ENCODE measurements around the gene MALT1.
"Not testable (repeated sequence)": the region's sequence is repeated elsewhere in the genome, so short reads cannot be mapped to it uniquely, and the experiment has no call there.

MALT1 gene, protein sequence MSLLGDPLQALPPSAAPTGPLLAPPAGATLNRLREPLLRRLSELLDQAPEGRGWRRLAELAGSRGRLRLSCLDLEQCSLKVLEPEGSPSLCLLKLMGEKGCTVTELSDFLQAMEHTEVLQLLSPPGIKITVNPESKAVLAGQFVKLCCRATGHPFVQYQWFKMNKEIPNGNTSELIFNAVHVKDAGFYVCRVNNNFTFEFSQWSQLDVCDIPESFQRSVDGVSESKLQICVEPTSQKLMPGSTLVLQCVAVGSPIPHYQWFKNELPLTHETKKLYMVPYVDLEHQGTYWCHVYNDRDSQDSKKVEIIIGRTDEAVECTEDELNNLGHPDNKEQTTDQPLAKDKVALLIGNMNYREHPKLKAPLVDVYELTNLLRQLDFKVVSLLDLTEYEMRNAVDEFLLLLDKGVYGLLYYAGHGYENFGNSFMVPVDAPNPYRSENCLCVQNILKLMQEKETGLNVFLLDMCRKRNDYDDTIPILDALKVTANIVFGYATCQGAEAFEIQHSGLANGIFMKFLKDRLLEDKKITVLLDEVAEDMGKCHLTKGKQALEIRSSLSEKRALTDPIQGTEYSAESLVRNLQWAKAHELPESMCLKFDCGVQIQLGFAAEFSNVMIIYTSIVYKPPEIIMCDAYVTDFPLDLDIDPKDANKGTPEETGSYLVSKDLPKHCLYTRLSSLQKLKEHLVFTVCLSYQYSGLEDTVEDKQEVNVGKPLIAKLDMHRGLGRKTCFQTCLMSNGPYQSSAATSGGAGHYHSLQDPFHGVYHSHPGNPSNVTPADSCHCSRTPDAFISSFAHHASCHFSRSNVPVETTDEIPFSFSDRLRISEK

DNA sequence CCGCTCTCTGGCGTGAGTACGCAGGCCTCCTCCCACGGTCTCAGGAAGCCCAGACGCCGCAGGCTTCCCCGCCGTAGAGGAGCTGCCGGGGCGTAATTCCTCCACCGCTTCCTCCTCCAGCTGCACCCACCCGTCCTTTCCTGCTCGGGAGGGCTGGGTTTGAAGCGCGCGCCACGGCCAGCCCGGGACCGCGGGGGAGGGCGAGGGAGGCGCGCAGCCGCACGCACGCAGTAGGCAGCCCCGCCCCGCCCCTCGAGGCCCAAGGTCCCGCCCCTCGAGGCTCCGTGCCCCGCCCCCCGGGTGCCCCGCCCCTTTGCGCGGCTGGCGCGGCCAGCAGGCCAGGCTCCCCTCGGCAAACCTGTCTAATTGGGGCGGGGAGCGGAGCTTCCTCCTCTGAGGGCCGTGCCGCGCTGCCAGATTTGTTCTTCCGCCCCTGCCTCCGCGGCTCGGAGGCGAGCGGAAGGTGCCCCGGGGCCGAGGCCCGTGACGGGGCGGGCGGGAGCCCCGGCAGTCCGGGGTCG, at the start of gene MALT1:
TSS of gene MALT1 (plus strand) at position 355 of the 521 bp plus-strand sequence. CDS start 179 bp downstream, outside the sequence.
- DNase-seq = peak; percentile 96

DNA sequence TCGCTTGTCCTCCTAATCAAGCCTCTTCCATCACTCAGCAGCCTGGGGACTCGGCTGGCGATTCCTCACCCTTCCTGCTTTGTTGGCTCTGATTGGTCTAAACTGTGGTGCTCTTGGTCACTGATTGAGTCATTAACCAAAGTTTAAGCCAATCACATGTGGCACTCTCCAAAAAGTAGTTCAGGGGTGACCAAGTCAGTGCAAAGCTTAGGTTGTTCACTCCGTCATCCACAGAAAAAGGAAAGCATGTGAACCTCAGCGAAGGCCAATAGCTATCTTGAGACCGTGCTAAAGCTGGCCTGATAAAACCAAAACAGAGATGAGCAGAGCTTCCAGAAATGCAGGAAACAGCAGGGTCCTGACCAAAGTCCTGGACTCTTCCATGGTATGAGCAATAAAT, 47.3 kb upstream of the MALT1 start:
- DNase-seq = no peak

DNA sequence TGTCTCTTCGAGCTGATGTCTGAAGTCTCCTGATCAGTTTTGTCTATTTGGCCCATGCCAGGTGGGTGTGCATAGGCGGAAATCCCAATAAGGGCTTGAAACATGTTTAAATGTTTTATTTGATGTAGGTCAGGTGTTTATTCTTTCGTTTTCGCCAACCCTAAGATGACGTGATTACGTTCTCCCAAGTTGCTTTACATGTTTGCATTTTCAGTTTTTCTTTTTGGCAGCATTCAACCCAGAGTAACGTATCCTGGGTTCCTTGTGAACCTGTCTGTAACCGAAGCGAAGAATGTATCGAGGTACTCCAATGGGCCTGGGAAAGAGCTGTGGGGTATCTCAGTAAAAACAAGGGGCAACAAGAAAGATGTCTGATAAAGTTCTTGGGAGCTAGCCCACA, 45.4 kb upstream of the MALT1 start:
- no peak for DNase-seq

DNA sequence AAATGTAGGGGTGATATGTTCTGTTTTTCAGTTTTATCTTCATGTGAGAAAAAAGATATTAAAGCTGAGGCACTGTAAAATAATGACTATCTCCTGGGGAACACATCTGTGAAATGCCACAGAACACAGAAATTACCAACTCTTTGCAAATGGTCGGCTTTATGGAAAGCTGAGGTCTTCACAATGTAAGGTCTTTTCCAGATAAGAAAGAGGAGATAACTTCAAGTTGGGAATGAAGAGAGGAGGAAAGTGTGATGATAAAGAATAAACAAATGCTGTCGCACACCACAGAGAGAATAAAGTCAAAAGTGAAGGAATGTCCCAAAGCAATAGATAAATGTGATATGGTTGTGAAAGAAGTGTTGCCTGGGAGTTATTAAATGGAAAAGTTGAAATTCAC, 41.2 kb upstream of the MALT1 start:
- no peak for DNase-seq

DNA sequence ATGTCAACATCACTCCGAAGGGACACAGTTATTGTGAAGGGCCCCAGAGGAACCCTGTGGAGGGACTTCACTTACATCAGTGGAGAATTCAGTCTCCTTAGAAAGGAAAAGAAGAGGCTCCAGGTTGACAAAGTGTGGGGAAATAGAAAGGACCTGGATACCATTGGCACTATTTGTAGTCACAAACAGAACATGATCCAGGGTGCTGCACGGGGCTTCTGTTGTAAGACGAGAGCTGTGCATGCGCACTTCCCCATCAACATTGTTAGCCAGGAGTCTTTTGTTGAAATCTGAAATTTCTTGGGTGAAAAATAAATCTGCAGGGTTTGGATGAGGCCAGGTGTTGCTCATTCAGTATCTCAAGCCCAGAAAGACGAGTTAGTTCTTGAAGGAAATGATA, 40.0 kb upstream of the MALT1 start:
- DNase-seq = no peak

DNA sequence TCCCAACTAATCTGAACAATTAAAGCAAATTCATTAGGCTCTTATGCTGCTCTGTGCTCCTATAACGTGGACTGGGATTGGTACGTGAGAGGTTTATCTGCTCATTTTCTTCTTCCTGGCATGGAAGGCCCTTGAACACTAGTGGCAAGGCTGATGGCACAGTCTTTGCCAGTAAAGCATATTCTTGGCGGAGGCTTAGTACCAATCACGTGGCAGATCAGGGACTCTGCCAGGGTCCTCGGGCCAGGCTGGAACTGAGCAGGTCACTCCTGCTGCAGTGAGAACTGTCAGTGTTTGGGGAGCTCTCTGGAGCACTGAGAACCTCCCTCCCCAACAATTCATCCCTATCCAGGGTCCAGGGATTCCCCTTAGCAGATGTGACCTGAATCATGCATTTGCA, 38.7 kb upstream of the MALT1 start:
- DNase-seq = no peak

DNA sequence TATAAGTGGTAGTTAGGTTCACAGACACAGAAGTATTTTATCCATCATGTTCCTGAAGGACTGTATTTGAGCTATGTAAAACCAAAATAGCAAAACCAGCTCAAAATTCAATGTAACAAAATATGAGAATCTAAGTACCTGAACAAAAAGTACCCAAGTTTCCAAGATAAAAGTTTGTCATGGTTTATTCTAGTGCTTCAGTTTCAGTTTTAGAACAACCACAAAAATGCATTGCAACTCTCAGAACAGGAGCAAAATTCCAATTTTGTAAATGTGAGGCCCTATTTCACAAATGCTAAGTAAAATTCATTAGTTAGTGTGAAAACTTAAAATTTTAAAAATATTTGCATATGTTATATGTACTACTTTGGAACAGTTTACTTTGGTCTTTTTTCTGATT, 37.4 kb upstream of the MALT1 start:
- no peak for DNase-seq

DNA sequence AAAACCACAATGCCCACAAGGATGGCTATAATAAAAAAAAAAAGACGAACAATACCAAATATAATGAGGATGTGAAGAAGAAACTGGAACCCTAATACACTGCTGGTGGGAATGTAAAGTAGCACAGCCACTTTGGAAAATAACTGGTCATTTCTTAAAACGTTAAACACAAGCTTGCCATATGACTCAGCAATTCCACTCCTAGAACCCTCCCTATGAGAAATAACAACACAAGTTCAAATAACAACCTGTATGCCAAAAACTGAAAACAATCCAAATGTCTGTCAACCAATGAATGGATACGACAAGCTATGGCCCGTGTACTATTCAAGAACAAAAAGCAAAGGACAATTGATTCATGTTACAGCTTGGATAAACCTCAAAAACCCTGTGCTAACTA, 35.4 kb upstream of the MALT1 start:
- DNase-seq = peak; percentile 47

DNA sequence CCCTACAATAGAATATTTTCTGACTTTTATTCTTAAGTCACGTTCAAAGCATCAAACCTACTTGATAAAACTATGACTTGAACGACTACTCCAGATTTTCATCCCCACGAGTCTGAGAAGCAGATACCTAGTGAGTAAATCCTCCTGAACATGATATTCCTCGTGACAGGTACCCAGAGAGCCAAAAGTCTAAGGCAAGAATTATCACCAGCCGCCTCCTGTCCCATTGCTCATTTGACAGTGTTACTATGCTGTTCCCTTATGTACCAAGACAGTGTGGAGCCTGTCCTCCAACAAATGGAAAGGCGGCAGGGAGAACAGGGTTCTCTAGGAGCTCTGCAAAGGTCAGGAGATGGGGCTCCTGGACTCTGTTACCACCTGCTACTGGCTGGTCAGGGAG, 34.1 kb upstream of the MALT1 start:
- DNase-seq = no peak

DNA sequence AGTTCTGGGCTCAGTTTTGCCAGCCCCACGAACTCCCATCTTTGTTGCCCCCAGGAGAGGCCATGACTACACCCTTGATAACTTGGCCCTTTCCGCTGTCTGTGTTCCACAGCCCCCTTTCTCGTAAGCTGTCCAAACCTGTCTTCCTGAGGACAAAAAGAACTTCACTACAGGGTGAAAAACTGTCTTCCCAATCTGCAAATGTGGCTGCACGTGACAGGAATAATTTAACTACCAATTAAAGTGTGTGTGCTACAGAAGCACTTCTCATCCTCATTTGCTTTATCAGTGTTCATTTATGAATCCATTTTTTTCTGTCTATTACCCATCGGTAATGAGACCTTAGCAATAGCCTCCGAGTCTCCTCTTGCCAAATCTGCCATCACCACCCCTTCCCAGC, 33.3 kb upstream of the MALT1 start:
- no peak for DNase-seq

DNA sequence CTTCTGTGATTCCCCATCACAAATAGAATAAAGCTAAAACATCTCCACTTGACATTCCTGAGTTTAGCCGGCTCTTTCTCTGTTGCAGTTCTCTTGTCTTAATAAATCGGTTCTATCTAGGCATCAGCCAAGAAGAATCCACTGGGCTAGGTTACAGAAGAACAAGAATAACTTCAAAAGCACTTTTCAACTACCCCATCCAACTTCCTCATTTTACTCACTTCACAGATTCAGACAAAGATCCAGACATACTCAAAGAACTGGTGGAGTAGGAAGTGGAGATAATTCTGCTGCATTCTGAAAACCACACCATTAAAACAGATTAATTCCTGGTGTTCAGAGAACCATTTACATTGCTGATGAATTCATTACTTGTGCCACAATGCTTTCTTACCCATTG, 32.8 kb upstream of the MALT1 start:
- no peak for DNase-seq

DNA sequence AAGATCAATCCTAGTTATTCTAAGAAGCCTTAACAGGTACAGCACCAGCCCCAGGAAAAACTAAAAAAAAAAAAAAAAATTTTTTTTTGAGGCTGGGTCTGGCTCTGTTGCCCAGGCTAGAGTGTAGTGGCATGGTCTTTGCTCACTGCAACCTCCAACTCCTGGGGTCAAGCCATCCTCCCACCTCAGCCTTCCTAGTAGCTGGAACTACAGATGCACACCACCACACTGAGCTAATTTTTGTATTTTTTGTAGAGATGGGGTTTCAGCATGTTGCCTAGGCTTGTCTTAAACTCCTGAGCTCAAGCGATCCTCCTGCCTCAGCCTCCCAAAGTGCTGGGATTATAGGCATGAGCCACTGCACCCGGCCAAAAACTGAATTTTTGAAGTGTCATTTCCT, 32.0 kb upstream of the MALT1 start:
- DNase-seq = no peak

DNA sequence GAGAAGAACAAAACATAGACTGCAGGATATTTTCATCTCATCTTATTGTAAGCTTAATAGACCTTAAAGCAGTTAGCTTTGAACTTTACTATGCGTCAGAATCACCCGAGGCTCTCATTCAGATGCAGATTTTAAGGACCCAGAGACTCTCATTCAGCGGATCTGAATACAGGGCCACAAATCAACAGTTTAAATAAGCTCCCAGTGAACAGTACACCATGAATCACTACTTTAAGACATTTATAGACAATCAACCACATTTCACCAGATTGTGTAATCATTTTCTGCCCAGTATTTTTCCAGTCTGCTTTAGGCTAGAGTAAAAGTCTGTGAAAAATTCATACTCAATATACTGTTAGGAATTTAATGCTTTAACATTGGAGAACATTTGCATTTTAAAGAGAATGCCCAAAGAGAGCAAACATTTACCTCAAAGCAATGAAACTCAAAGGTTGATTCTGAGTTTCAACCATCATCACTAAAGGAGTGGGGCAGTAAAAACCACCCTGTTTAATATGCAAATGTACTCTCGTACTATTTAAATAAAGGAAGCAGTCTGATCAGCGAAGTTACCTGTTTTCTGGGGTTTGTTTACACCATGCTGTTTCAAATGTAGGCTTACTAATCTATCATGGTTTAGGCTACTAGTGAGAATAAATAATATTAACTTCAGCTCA, 31.4 kb upstream of the MALT1 start:
- DNase-seq = peak; percentile 85

DNA sequence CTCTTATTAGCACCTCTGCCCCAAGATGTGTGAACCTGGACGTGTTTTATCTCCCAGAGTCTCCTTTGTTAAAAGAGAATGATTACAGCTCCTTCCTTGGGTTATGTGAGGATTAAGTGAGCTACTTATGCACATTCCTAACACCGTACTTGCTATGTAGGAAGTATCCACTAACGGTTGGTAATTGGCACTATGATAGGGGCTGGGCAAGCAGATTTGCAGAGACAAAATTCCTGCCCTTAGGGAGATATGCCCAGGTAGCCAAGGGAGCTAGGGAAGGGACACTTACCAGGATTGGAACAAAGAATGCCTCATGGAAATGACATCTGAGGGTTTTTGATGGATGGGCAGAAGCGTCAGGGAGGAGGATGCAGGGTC, 30.8 kb upstream of the MALT1 start:
- DNase-seq = no peak

DNA sequence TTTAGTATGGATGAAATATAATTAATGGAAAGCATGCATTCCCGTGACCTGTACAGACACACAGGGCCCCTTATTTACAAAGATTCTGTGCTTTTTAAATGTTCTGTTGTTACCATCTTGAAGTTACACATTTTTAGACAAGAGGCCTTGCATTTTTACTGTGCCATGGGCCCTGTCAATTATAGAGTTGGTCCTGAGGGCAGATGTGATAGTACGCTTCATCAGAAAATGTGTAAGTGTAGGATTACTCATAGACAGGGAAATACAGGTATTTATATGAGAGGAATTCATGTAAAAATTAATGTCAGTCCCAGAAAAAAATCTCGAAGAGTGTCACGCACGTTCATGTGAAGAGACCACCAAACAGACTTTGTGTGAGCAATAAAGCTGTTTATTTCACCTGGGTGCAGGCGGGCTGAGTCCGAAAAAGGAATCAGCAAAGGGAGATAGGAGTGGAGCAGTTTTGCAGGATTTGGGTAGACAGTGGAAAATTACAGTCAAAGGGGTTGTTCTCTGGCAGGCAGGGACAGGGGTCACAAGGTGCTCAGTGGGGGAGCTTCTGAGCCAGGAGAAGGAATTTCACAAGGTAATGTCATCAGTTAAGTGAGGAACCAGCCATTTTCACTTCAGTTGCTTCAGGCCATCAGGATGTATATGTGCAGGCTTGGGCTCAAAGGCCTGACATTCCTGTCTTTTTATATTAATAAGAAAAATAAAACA, 30.2 kb upstream of the MALT1 start:
- DNase-seq = no peak

DNA sequence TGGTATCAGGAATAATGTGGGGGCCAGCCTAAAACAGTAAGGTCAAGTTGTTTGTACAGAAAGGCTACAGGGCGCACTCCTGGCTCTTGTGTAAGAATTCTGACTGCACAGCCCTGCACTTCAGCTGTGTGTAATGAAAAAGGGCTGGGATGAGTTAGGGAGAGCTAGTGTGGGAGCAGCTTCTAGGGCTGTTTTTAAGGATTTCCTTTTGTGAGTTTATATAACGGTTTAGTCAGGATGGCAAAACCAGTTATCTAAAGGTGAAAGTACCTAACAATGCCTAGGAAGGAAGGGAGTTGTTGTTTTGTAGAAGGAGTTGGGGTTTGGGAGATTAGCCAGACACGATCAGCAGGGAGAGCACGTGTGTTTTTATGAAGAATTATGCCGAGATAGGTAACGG, 27.7 kb upstream of the MALT1 start:
- DNase-seq = not testable (repeated sequence)

DNA sequence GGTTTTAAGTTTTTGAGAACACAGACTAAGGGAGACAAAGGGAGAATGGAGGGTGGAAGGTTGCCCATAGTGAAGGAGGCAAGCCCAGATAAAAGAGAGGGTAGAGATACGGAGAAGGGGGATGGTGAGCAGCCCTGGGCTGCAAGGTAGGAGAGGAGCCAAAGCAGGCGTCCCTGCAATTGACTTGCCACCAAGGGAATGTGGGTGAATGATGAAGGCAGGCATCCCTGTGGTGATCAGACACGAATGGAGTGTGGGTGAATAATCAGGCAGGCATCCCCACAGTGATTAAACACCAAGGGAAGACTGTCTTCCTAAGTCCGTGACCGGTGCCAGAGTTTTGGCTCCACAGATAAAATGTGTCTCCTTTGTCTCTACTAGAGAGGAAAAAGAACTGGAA, 25.9 kb upstream of the MALT1 start:
- peak; percentile 84 for DNase-seq

DNA sequence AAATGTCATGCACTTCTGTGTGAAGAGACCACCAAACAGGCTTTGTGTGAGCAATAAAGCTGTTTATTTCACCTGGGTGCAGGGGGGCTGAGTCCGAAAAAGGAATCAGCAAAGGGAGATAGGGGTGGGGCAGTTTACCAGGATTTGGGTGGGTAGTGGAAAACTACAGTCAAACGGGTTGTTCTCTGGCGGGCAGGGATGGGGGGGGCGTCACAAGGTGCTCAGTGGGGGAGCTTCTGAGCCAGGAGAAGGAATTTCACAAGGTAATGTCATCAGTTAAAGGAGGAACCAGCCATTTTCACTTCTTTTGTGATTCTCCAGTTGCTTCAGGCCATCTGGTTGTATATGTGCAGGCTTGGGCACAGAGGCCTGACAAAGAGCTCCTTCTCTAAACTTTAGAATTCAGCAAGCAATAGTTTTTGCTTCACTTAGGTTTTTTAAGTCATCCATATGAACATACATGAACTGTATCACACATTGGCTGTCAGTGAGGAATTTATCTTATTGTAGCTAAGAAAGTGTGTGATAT, 24.9 kb upstream of the MALT1 start:
- no peak for DNase-seq

DNA sequence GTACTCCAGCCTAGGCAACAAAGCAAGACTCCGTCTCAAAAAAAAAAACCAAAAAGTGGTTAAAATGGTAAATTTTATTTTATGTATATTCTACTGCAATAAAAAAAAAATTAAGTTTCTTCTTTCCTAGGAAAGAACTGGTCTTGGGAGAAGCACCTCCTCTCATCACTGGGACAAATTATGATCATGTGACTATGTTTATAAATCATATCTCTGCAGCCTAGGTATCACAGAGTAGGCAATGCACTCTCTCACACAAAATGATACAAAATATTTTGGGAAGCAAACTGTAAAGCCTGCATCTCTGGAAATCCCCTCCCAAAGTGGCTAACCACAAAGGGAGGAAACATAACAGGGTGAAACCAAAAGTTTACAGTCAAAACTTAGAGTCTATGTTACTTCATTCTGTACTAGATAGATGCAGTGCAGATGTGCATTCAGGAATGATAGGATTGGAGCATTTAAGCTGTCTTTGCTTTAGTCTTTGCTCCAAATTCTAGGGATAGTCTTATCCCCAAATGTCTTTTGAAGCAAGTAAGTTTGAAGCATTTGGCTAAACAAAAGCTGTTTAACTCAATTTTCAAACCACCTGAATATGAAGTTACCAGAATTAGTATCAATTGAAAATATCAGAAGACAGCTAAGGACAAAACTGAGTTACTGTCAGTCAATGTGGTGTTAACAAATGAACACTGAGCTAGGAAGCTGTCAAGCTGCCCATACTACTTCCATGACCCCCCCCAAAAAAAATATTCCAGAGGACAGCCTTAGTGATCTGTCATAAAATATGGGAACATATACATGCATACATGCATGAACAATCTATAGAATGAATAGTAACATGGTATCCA, 21.1 kb upstream of the MALT1 start:
- peak; percentile 46 for DNase-seq

DNA sequence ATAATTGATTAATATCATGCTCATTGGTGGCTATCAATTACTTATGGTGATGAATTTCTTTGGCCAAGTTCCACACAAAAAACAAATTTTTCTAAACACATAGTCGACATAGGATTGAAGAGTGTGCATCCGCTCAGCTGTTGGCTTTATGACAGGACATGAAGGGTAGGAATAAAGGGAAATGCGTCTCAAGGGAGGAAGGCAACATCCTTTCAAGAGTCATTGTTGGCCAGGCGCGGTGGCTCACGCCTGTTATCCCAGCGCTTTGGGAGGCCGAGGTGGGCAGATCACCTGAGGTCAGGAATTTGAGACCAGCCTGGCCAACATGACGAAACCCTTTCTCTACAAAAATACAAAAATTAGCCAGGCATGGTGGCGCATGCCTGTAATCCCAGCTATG, 20.4 kb upstream of the MALT1 start:
- not testable (repeated sequence) for DNase-seq

DNA sequence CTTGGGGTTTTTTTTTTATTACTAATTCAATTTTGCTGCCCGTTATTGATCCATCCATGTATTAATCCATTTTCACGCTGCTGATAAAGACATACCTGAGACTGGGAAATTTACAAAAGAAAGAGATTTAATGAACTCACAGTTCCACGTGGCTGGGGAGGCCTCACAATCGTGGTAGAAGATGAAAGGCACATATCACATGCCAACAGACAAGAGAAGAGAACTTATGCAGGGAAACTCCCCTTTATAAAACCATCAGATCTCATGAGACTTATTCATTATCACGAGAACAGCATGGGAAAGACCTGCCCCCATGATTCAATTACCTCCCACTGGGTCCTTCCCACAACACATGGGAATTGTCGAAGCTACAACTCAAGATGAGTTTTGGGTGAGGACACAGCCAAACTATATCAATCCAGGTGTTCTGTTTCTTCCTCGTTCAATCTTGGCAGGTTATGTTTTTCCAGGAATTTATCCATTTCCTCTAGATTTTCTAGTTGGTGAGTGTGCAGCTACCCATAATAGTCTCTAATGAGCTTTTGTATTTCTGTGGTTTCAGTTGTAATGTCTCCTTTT, 18.0 kb upstream of the MALT1 start:
- not testable (repeated sequence) for DNase-seq
